Endothelial cell of umbilical vein (primary cell): ENCODE results near the gene TMEM270. TPM values are rescaled to one million over a fixed set of nuclear protein-coding genes. Genes with fewer than 3 reads are reported as not detected.

Experiments used
- BruUV-seq: library from RNA; stranded (reverse); fragments of 400-500 nt; replicated peaks from 2 replicates; lab custom pipeline; 2021; lab: Mats Ljungman, UMichigan
- CTCF ChIA-PET: fragments of 300-600, 350-600 bp; sonication (Branson Sonifier 250); formaldehyde crosslinking; loops from one replicate; lab custom pipeline; 2021; ENCODE audit warnings: antibody characterized with exemption, inconsistent platforms; lab: Charles Lee
- POLR2A ChIA-PET: fragments of 300-600, 350-600 bp; sonication (Branson Sonifier 250); formaldehyde crosslinking; loops from one replicate; lab custom pipeline; 2021; ENCODE audit warnings: antibody characterized with exemption, inconsistent platforms; lab: Charles Lee
- DNase-seq: peaks from one replicate; pipeline ENCODE4 v3.0.0-alpha.2; 2011; ENCODE audit warnings: low read depth, low spot score
- FAIRE-seq: peaks from 2 replicates; lab custom pipeline; 2011; peaks lifted over from hg19 to GRCh38; lab: Jason Lieb, UNC
- H2AFZ ChIP-seq: 2 replicates; pipeline ENCODE4 v1.6.0; 2012; ENCODE audit warnings: low read depth, low read length, control low read depth, inconsistent platforms
- H3K27ac ChIP-seq: 2 replicates; pipeline ENCODE4 v1.5.1; 2011; ENCODE audit warnings: low read depth, mild to moderate bottlenecking, control low read depth, low read length, moderate library complexity; ENCODE audit not compliant: insufficient read depth
- H3K27me3 ChIP-seq, 2 experiments: 2 replicates each; pipeline versions ENCODE4 v1.6.0 to v1.6.1; 2011; ENCODE audit warnings: low read length in 2 of 2, mixed read lengths in 1 of 2; ENCODE audit not compliant: control insufficient read depth in 2 of 2, insufficient read depth in 2 of 2
- H3K36me3 ChIP-seq, 2 experiments: 2 replicates in 1 of 2; 3 replicates in 1 of 2; pipeline ENCODE4 v1.5.1; 2011; ENCODE audit warnings: low read length in 2 of 2, mild to moderate bottlenecking in 1 of 2, moderate library complexity in 1 of 2; ENCODE audit not compliant: control insufficient read depth in 2 of 2, insufficient read depth in 2 of 2; ENCODE audit errors: extremely low read depth in 1 of 2
- H3K4me1 ChIP-seq: 3 replicates; pipeline ENCODE4 v1.5.1; 2011; ENCODE audit warnings: mild to moderate bottlenecking, low read length; ENCODE audit not compliant: control insufficient read depth, insufficient read depth; ENCODE audit errors: extremely low read depth
- H3K4me2 ChIP-seq: 2 replicates; pipeline ENCODE4 v1.6.1; 2011; ENCODE audit warnings: low read length, control low read depth, mixed read lengths; ENCODE audit not compliant: insufficient read depth
- H3K4me3 ChIP-seq, 3 experiments: fragments of 200-600 bp in 1 of 3; sonication (generic), shearing (Covaris generic) in 1 of 3; replicated peaks in 1 of 3; 2 replicates each; pipeline ENCODE4 v1.5.1; 2011 to 2016; ENCODE audit warnings: control low read depth in 3 of 3, low read length in 3 of 3, mild to moderate bottlenecking in 2 of 3, inconsistent platforms in 1 of 3, low read depth in 1 of 3, moderate library complexity in 1 of 3; ENCODE audit not compliant: insufficient read depth in 1 of 3
- H3K79me2 ChIP-seq: 2 replicates; pipeline ENCODE4 v1.6.0; 2012; ENCODE audit warnings: low read length, inconsistent platforms; ENCODE audit not compliant: control insufficient read depth, insufficient read depth
- H3K9ac ChIP-seq: replicated peaks from 2 replicates; pipeline ENCODE3; 2011; ENCODE audit warnings: low read length, control low read depth; ENCODE audit not compliant: insufficient read depth; ENCODE audit errors: extremely low read depth
- H3K9me1 ChIP-seq: replicated peaks from 3 replicates; pipeline ENCODE4 v1.6.0; 2011; ENCODE audit warnings: mild to moderate bottlenecking, low read length; ENCODE audit not compliant: control insufficient read depth, insufficient read depth; ENCODE audit errors: extremely low read depth
- H3K9me3 ChIP-seq: replicated peaks from 2 replicates; pipeline ENCODE4 v1.5.1; 2012; ENCODE audit warnings: low read length, inconsistent platforms; ENCODE audit not compliant: control insufficient read depth, insufficient read depth
- H4K20me1 ChIP-seq: replicated peaks from 2 replicates; pipeline ENCODE3; 2011; ENCODE audit warnings: mild to moderate bottlenecking, low read length; ENCODE audit not compliant: control insufficient read depth, insufficient read depth; ENCODE audit errors: extremely low read depth
- CTCF ChIP-seq, 2 donors: IDR thresholded peaks; 1 replicate in 1 of 2; 2 replicates in 1 of 2; pipeline ENCODE4 v1.5.1; 2011; ENCODE audit warnings: low read length in 2 of 2, mild to moderate bottlenecking in 2 of 2, moderate library complexity in 2 of 2, control low read depth in 1 of 2, inconsistent platforms in 1 of 2, low read depth in 1 of 2; ENCODE audit not compliant: insufficient read depth in 1 of 2; ENCODE audit errors: extremely low read depth in 1 of 2
- EZH2 ChIP-seq: IDR thresholded peaks from 2 replicates; pipeline ENCODE4 v1.6.1; 2012; ENCODE audit warnings: borderline replicate concordance, low read depth, mild to moderate bottlenecking, moderate library complexity, low read length, inconsistent platforms; ENCODE audit not compliant: severe bottlenecking
- FOS ChIP-seq: IDR thresholded peaks from 2 replicates; pipeline ENCODE4 v1.6.1; 2011; ENCODE audit warnings: mild to moderate bottlenecking, low read length, moderate library complexity, borderline replicate concordance; ENCODE audit not compliant: insufficient read depth
- GATA2 ChIP-seq: IDR thresholded peaks from 2 replicates; pipeline ENCODE4 v1.7.0; 2011; ENCODE audit warnings: low read depth, mild to moderate bottlenecking, moderate library complexity, mixed read lengths, low read length; ENCODE audit not compliant: insufficient read length, insufficient read depth
- JUN ChIP-seq: IDR thresholded peaks from 2 replicates; pipeline ENCODE4 v1.6.1; 2011; ENCODE audit warnings: borderline replicate concordance, low read depth; ENCODE audit not compliant: insufficient read length, insufficient read depth
- MAX ChIP-seq: IDR thresholded peaks from 2 replicates; pipeline ENCODE4 v1.6.1; 2011; ENCODE audit not compliant: insufficient read depth, insufficient read length
- MYC ChIP-seq: IDR thresholded peaks from one replicate; pipeline ENCODE4 v1.6.1; 2011; ENCODE audit warnings: mild to moderate bottlenecking, low read depth, low read length
- POLR2A ChIP-seq: IDR thresholded peaks from 2 replicates; pipeline ENCODE4 v1.6.1; 2012; ENCODE audit warnings: low read depth, mild to moderate bottlenecking, control low read depth, low read length
- POLR2AphosphoS5 ChIP-seq: IDR thresholded peaks from 2 replicates; pipeline ENCODE4 v1.6.1; 2012; ENCODE audit warnings: low read depth, mild to moderate bottlenecking, control low read depth, low read length, moderate library complexity; ENCODE audit not compliant: insufficient read depth
- dilution Hi-C: fragments of 300-500 bp; cut with MboI; formaldehyde crosslinking; loops from one replicate; pipeline ENCODE4 v1.15.0; 2019; ENCODE audit warnings: low sequenced_read_pairs; ENCODE audit not compliant: extremely low pct_ligation_motif_present
- intact Hi-C: fragments of 100-400 bp; cut with micrococcal nuclease; formaldehyde crosslinking; loops from one replicate; pipeline ENCODE4 v1.10.0; 2022
- polyA plus RNA-seq, 4 experiments: library from polyadenylated mRNA; depleted of rRNA in 3 of 4; stranded (reverse) in 3 of 4; unstranded in 1 of 4; fragments of >200 nt; gene quantifications; 2 replicates each; pipeline versions ENCODE4 v1.2.1 to v1.2.3, GENCODE V29; 2011 to 2012; ENCODE audit warnings: missing spikeins in 1 of 4
- total RNA-seq: library from RNA; stranded (reverse); gene quantifications from 2 replicates; pipeline ENCODE4 v1.2.3, GENCODE V29; 2021

TMEM270 gene
- total and polyA plus RNA-seq, 2 donors (not counting 3 experiments of a cell fraction or from before 2014, with no cell fraction given), result not detected

- no peak for TF ChIP-seq GATA2
- peak; percentile 82 to 85 for TF ChIP-seq CTCF (IDR thresholded peaks at IDR 0.05; ENCODE audit: extremely low read depth in 1 of 2, insufficient read depth in 1 of 2, low read depth in 1 of 2, low read length in 2 of 2)
- ChIA-PET POLR2A (no interaction called here), CTCF (interaction anchor here (0.7 to 7.7 kb wide), 15 partner anchors 11 to 272 kb away, joined by 3 to 110 read pairs (median 5); partner anchors contain the start of genes ABHD11, LIMK1 and METTL27)
- intact Hi-C loops, result loop anchor here (1.0 to 5.0 kb wide), 3 partner anchors 40 to 216 kb away; partner anchors contain the start of gene ELN
- no peaks in the 10 kb centered on the region for H3K9me3 ChIP-seq
- FAIRE-seq, result peak; percentile 89
- no peaks in the 10 kb centered on the region for H3K36me3 ChIP-seq
- dilution Hi-C loops, result no loop called here
- no peak overlapping the region for H3K27ac ChIP-seq
- no peak overlapping the region for H3K9ac ChIP-seq
- no peaks in the 10 kb centered on the region for H3K9me1 ChIP-seq
- H3K4me1 ChIP-seq, result no peaks in the 10 kb centered on the region
- H3K4me3 ChIP-seq, result no peak overlapping the region
- H3K4me2 ChIP-seq, result no peak overlapping the region
- no peaks in the 10 kb centered on the region for H3K27me3 ChIP-seq
- peak; percentile 59 for DNase-seq
- H2AFZ ChIP-seq, result no peak overlapping the region
- BruUV-seq, result no TSS peak
- H3K79me2 ChIP-seq, result no peaks in the 10 kb centered on the region
- H4K20me1 ChIP-seq, result no peaks in the 10 kb centered on the region
These were observed 49.2 kb upstream of the TMEM270 start for GRCh38 chr7:73811760-73812168.

- Histone ChIP-seq H3K27me3 (no peaks in the 10 kb centered on the region), H3K79me2 (no peaks in the 10 kb centered on the region), H3K4me3 (no peak overlapping the region), H4K20me1 (no peaks in the 10 kb centered on the region), H3K9me1 (no peaks in the 10 kb centered on the region), H3K4me2 (no peak overlapping the region), H3K4me1 (no peaks in the 10 kb centered on the region), H3K9me3 (no peaks in the 10 kb centered on the region), H3K27ac (no peak overlapping the region), H3K9ac (no peak overlapping the region), H2AFZ (no peak overlapping the region), H3K36me3 (no peaks in the 10 kb centered on the region)
- BruUV-seq, result no TSS peak
- CTCF ChIA-PET, result interaction anchor here (1.3 to 7.7 kb wide), 4 partner anchors 10 to 43 kb away, joined by 5 to 110 read pairs (median 14); no protein-coding TSS in a partner anchor
- no peak for TF ChIP-seq JUN
- TF ChIP-seq MYC, result no peak
- TF ChIP-seq EZH2, result no peak
- no peak for TF ChIP-seq POLR2AphosphoS5
- no peak for TF ChIP-seq MAX
- TF ChIP-seq GATA2, result no peak
- no peak for TF ChIP-seq CTCF (IDR thresholded peaks at IDR 0.05; ENCODE audit: extremely low read depth in 1 of 2, insufficient read depth in 1 of 2, low read depth in 1 of 2, low read length in 2 of 2)
- no peak for TF ChIP-seq POLR2A
- TF ChIP-seq FOS, result no peak
- DNase-seq (no peak), FAIRE-seq (no peak)
- intact Hi-C loops (loop anchor here (5.0 kb wide), 1 partner anchor 214 kb away; the partner anchor contains the start of gene ELN), dilution Hi-C loops (no loop called here)
- POLR2A ChIA-PET, result no interaction called here
These were observed 48.0 kb upstream of the TMEM270 start for GRCh38 chr7:73812996-73813395.
